ENCODE data around the gene MACROD2.
"Not testable (repeated sequence)": the region's sequence is repeated elsewhere in the genome, so short reads cannot be mapped to it uniquely, and the experiment has no call there.

MACROD2 gene

DNA sequence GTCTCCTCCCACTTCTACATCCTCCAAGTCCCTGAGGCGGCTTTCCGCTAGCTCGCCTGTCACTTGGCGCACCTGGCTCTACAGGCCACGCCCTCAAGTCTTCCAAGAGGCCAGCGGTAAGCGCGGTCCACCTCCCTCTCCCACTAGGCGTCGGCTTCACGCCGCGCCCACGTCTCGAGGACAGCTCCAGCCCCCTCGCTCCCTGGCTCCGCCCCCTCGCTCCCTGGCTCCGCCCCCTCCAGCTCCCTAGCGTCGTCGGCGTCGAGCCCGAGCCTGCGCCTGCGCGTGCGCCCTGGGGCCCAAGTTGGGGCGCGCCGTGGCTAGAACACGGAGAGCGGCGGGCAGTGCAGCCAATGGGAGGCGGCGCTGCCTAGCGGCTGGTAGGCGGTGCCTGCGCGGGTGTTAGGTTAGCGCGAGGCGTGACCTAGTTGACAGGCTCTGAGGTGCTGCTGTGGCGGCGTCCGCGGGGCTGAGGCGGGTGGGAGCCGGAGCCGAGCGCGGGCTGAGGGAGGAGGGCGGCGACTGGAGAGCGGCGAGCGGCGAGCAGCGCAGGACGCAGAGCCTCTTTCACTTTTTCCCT lies at the start of gene MACROD2:
Gene MACROD2, plus strand, starts transcription at position 431 of the 580 bp plus-strand sequence.
- DNase-seq, result peak; percentile 99

DNA sequence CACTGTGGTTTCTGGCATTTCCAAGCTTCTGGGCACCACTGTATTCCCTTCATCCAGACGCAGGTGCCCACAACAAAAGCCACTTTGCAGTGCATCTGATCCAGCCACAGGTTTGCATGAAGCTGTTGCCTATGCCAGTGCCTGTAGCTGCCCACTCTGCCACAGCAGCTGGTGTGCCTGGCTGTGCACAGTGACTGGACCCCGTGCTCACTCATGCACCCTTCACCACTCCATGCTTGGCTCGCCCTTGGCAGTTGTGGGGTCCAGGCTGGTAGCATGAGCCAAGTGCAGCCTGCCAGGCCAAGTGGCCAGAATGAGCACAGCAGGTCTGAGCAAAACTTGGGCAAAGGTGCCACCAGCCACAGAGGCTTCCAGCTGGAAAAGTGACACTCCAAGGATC lies 47.6 kb upstream of the MACROD2 start:
- no peak for DNase-seq

DNA sequence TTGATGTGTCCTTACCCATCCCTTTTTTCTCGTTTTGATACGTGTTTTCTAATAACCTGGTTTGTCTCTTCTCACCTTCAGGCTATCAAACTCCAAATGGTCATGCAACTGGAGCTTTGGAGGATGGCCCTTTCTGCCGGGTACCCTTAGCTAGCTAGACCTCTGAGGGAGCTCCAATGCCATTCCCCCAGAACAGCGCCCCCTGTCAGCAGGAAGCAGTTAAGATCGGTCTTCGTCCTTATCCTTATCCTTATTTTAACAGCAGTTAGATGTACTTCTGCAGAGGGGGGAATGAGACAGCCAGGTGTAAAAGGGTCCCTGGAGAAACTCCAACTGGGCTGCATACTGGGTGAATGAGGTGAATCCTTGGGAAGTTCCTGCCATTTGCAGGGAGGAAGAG lies 42.1 kb upstream of the MACROD2 start:
- peak; percentile 40 for DNase-seq

DNA sequence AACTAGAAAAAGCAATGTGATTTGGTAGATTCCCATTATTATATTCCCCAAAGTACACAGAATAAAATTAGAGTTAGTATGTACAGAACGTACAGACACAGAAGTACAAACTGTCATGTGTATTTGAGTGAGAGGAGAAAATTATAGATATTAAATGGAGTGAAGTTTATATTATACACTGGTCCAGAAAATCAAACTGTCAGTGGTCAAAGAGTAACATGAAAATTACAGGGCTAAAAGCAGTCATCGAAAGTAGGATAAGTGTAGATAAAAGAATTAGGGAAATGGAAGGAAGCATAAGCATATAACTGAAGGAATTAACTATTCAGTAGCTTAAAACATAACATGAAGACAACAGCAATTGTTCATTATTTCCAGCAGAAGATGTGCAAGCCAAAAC lies 35.2 kb upstream of the MACROD2 start:
- DNase-seq, result no peak

DNA sequence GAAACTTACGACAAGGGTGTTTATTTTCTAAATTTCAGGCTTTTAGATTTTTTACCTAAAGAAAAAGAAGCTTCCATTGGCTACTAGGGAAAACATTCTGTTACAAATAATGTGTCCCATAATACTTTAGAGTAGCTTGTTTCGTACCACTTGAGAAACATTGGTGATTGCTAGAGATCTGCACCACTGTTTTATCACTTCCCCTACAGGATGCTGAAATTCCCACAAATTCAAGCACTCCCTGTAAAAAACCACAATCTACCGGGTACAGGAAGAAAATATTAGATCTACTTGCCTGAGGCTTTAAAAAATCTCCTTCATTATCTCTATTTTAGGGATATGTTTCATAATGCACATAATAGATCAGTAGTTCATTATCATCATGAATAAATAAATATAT lies 34.8 kb upstream of the MACROD2 start:
- DNase-seq, result no peak

DNA sequence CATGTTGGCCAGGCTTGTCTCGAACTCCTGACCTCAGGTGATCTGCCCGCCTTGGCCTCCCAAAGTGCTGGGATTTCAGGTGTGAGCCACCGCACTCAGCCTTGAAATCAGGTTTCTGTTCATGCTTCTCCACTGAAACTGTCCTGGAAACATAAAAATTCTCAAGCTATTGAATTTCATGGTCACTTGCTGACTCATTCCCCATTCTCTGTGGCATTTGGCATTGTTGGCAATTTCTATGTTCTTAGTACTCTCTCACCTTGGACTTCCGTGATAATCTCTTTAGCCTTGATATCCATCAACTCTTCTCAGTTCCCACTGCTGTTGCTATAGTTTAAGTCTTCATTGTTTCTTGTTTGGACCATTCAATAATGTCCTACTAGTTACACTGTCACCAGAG lies 11.1 kb upstream of the MACROD2 start:
- no peak for DNase-seq

DNA sequence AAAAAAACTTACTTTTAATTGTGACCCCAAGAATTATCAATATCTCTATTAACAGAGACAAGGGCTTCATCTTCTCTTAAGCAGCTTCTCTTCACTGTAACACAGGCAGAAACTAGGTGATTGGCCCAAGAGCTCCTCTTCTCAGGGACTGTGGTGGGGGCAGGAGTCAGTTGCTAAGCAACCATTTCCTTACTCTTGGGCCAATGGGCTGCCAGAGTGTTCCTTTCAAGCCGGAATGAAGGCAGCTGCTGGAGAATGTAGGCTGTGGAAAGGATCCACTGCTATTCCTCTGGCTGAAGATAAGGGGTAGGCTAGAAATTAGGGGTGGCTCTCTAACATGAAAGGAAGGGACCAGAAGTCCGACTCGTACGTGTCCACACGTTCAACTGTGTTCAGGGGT lies 4.9 kb upstream of the MACROD2 start, which contains the start of gene SEL1L2:
Gene SEL1L2, minus strand, starts transcription at position 150 of the 400 bp plus-strand sequence. Its CDS starts 80 bp downstream, at position 70.
- DNase-seq, result peak; percentile 69

DNA sequence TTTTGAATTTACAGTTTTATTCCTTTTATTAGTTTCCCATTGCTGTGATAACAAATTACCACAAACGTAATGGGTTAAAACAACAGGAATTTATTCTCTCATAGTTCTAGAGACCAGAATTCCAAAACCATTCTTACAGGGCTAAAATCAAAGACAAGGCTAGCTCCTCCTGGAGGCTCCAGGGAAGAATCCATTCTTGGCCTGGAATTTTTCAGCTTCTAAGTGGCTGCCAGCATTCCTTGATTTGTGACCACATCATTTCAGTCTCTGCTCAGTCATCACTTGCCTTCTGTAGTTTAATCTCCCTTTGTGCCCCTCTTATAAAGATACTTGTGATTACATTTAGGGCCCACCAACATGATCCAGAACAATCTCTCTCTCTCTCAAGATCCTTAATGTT lies 4.0 kb upstream of the MACROD2 start:
- no peak for DNase-seq

DNA sequence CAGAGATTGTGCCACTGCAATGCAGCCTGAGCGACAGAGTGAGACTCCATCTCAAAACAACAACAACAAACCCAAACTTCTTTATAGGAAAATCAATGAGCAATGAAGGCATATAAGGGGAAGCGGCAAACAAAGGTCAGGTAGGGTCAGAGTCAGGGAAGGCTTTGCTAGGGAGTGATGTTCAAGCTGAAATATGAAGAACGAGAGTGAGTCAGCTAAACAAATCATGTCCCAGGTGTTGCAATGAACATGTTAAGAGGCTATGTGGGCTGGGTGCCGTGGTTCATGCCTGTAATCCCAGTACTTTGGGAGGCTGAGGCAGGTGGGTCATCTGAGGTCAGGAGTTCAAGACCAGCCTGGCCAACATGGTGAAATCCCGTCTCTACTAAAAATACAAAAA lies 3.4 kb upstream of the MACROD2 start:
- DNase-seq, result not testable (repeated sequence)

DNA sequence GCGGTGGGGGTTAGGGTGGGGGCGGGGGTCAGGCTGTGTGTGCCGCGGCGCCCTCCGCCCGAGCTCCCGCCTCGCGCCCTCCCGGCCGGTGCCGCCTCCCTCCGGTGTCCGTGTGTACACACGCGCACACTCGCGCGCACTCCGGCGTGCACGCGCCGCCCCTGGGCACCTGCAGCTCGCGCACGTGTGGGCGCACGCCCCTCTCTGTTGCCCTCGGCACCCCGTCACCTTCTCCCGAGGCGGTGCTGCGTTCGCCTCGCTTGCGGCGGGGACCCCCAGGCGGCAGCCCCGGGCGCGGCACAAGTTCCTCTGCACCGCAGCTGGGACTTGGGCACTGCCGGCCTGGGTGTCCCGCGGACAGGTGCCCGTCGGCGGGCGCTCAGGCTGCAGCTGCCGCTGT lies 525 bp downstream of the MACROD2 start:
- DNase-seq, result peak; percentile 71

DNA sequence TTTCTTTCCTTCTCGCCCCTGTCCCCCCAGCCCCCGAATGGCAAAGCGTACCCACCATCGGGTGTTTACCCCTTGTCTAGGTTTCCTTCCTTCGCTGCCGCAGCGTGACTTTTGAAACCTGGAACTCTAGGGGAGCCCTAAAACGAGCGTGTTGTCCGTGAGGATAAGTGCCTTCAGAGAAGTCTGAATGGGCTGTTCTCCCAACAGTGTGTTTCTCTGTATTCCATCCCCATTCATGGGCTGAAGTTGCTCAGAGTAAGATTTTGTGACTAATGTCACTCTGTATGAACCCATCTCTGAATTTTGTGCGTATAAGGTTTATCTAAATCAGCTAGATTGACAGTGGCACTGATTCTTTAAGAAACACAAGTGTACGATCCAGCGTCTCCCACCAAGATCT lies 949 bp downstream of the MACROD2 start:
- DNase-seq, result peak; percentile 44

DNA sequence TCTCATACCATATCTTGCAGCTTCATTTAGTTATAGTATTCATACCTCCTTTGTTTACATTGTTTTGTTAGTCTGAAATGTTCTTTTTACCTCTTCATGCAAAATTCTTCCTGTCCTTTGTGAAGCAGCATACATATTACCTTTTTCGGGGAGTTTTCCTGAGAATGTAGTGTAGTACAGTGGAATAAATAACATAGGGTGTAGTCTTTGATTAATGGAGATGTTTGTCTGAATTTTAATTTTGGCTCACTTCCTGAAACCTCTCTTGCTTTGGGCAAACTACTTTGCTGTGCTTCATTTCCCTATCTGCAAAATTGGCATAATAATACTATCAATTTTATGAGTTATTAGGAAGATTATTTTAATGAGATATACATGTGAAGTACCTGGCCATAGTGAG lies 5.6 kb downstream of the MACROD2 start:
- DNase-seq, result no peak

DNA sequence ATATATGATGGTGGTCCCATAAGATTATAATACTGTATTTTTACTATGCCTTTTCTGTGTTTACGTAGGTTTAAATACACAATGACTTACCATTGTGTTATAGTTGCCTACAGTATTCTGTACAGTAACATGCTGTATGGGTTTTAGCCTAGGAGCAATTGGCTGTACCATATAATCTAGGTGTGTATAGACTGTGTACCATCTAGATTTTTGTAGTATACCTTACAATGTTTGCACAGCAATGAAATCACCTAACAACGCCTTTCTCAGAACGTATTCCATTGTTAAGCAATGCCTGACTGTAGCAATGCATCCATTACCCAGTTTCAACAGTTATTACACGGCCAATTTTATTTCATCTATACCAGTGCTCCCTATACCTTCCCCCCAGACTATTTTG lies 10.7 kb downstream of the MACROD2 start:
- no peak for DNase-seq

DNA sequence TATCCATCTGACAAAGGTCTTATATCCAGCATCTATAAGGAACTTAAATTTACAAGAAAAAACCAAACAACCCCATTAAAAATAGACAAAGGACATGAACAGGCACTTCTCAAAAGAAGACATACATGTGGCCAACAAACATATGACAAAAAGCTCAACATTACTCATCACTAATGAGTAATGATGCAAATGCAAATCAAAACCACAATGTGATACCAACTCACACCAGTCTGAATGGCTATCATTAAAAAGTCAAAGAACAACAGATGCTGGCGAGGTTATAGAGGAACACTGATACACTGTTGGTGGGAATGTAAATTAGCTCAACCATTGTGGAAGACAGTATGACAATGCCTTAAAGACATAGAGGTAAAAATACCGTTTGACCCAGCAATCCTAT lies 13.9 kb downstream of the MACROD2 start:
- DNase-seq, result no peak

DNA sequence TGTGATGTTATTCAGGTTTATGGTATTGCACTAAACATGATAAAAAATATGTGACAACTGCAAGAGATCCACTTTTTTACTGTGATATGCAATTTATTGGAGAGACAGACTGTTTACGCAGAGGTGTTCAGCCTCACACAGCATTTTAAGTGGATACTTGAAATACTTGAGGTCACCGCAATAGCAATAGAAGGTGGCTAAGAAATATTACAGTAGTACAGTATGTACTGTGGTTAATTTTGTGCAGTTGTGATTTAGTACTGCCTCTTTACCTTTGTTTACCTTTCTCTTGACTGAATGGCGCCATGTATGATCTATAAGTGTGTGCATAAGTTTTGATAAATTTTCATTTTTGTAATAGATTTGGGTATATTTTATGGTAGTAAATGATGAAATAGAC lies 17.4 kb downstream of the MACROD2 start:
- no peak for DNase-seq

DNA sequence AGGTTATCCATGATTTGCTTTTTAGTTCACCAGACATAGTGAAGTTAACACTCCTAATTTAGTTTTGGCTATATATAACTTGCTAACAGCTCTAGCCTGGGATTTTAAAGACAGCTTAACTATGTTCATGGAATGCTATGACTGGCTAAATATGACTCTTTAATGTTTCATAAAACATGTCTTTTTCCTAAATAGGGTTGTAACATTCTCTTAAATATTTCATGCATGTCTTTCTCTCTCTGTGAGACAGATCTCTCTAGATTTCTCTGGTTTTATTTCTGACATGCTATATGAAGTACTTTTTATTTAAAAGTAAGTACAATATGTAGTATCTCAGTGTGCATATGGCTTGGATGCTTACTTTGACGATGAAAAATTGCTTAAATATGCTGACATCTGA lies 35.7 kb downstream of the MACROD2 start:
- no peak for DNase-seq

DNA sequence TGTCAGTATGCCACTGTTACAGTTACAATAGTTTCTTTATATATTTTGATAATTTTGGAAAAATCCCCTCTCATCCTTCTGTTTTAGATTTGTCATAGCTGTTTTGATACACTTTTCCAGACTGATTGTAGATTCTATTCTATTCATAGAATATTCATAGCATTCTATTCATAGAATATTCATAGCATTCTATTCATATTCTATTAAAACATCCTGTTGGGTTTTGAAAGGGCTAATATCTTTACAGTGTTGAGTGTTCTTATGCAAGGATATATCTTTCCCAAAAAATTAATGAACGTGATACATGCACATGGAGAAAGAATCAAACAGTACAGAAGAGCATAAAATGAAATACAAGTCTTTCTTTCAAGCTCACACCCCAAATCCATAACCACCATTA lies 38.0 kb downstream of the MACROD2 start:
- no peak for DNase-seq

DNA sequence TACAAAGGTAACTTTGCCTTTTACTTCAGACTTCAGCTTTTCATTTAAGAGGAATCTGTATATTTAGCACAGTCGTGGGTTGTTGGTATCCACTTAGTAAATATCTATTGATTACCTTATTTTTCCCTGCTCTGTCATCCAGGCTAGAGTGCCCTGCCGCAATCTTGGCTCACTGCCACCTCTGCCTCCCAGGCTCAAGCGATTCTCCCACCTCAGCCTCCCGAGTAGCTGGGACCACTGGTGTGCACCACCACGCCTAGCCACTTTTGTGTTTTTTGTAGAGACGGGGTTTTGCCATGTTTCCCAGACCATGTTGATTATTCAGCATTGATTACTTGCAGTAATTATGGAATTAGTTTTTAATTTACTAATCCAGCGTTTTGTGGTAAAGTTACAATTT lies 41.3 kb downstream of the MACROD2 start:
- DNase-seq, result no peak

DNA sequence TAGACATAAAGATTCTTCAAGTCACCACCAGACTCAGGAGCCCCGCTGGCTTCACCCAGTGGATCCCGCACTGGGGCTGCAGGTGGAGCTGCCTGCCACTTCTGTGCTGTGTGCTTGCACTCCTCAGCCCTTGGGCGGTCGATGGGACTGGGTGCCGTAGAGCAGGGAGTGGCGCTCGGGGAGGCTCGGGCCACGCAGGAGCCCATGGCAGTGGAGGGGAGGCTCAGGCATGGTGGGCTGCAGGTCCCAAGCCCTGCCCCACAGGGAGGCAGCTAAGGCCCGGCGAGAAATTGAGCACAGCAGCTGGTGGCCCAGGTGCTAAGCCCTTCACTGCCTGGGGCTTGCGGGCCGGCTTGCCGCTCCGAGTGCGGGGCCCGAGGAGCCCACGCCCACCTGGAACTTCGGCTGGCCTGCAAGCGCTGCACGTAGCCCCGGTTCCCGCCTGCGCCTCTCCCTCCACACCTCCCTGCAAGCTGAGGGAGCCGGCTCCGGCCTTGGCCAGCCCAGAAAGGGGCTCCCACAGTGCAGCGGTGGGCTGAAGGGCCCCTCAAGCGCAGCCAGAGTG lies 49.5 kb downstream of the MACROD2 start:
- DNase-seq, result not testable (repeated sequence)

DNA sequence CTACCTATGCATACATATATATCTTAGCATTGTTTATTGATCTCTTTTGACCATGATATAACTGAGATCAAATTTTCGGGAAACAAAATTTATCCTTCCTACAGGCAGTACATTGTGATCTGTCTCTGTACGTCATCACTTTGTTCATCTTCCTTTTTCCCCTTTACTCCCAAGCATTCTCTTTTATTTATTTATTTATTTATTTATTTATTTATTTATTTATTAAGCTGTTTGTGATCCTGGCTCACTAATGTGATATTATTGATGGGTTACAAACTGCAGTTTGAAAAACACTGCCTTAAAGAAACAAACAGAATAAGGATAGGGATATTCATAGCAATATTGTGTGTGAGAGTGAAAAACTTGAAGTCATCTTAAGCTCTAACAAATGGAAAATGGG lies 51.2 kb downstream of the MACROD2 start:
- no peak for DNase-seq

DNA sequence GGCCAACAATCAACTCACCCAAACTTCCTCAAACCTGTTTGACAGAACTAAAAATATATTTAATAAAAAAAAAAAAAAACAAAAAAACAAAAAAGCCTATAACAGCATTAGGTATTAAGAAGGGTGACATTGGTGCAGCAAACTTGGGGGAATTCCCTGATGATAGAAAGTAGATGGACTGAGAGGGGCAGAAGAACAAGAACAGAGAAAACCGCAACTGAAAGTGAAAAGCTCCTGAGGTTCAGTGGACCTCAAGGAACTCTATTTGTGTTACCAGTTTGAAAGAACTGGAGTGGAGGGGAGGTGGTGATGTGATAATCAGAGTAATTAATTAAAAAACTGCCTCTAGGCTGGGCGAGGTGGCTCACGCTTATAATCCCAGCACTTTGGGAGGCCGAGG lies 53.8 kb downstream of the MACROD2 start:
- DNase-seq, result no peak

DNA sequence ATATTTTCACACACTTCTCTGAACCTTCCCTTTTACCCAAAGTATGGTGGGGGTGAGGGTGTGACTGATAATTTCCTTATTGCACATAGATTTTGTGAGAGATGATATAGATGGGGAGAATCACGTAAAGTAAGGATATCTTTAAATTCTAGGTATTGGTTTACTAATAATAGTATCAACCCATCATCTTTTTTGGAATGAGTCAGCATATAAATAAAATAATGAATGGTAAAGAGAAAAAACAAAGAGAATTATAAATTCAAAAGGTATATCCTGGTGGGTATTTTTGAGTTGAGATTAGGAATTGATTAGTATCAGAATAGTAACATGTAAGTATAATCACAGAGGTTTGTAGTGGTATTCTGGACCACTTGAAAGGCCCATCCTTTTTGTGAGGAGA lies 56.1 kb downstream of the MACROD2 start:
- no peak for DNase-seq

DNA sequence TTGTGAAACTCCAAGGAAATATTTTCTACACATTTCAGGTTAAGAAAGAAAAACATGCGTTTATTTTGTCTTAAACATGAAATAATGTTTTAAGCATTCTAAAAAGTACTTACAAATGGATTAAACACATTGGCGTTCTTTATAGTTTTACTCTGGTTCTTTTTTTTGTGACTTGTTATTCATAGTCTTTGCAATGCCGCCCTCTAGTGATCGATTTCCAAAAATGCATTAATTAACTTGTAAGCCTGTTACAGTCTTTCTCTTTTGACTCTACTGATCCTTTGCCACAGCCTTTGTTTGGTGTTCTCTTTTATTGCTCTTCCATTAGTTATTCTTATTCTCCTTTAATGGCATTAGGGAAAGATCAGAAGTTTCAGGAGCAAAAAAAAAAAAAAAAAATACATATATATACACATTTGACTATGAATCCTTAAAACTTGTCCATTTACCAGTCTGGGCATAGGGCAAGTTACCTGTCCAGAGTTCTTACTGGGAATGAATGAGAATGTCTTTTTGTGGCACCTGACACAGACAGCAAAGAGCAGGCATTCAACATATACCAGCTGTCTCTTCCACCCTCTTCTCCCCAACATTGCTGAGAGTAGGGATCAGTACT lies 59.9 kb downstream of the MACROD2 start:
- DNase-seq, result peak; percentile 89

DNA sequence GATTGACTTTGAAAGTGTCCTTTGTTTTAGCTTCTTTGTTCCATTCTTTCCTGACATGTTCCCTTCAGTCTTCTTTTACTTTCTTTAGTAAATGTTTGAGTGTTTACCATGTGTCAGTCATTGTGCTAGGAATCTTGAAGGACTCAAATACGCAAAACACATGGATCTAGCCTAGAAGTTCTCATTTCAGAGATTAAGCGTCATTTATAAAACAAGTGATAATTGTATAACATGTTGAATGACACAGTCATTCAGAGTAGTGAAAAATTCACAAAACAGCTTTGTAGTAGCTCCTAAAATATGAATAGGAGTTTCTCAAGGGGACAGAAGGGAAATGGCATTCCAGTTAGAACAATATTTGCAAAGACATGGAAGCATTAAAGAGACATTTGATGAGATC lies 66.9 kb downstream of the MACROD2 start:
- DNase-seq, result no peak

DNA sequence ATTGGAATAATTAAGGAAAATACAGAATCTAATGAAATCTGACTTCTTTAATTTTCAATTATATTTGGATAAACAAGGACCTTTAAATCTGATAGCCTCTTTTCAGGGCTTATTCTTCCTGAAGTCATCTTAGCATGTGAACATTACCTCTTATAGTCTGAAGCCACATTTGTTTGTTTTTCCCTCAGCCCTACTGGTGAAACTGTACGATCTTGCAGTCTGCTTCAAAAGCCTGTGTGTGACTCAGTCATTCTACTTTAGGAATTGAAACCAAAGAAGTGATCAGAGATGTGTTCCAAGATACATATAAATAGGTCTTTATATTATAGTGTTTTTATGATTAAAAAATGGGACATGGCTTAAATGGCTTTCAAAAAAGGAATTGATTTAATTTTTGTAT lies 67.5 kb downstream of the MACROD2 start:
- no peak for DNase-seq

Measured in NCI-H82 (cell line).